ENCODE data around the gene LTBP1. TPM values are rescaled to one million over a fixed set of nuclear protein-coding genes. Genes with fewer than 3 reads are reported as not detected.

Gene LTBP1
- total and polyA plus RNA-seq, 10 of the 15 experiments (the other 5 are each of a cell fraction or from before 2014, with no cell fraction given): 0.01 to 0.28 (median 0.12) TPM; not detected in 2

- TF ChIP-seq, protein P1, sequence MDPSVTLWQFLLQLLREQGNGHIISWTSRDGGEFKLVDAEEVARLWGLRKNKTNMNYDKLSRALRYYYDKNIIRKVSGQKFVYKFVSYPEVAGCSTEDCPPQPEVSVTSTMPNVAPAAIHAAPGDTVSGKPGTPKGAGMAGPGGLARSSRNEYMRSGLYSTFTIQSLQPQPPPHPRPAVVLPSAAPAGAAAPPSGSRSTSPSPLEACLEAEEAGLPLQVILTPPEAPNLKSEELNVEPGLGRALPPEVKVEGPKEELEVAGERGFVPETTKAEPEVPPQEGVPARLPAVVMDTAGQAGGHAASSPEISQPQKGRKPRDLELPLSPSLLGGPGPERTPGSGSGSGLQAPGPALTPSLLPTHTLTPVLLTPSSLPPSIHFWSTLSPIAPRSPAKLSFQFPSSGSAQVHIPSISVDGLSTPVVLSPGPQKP (IDR thresholded peaks at IDR 0.05; ENCODE audit: low read depth, low read length): no peak
These were observed 474.0 kb downstream of the LTBP1 start (continued) for GRCh38 chr2:33420726-33421125.

DNA sequence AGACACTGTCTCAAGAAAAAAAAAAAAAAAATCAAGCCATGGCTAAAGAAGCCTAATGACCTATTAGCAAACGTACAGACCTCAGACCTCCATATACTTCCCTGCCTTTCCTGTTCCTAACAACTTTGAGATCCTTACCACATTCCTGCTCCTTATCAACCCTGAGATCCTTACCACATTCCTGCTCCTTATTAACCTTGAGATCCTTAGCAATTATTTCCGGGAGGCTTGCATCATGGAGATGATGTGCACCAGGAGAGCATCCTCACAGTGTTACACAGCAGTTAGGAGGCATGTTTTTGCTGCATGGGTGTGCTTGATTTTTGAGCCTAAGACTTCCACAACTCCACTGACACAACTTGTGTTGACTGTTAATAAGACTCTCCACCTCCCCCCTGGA, 475.1 kb downstream of the LTBP1 start:
- DNase-seq (ENCODE audit: low read depth, low spot score) (no peak), ATAC-seq (no peak), FAIRE-seq (no peak)
- TF ChIP-seq SMAD1 (IDR thresholded peaks at IDR 0.05; ENCODE audit: low read depth, partially characterized antibody) (no peak), EZH2 (IDR thresholded peaks at IDR 0.05; ENCODE audit: borderline replicate concordance, control insufficient read depth, low read depth, low read length) (no peak), BCLAF1 (IDR thresholded peaks at IDR 0.05) (no peak), PAX8 (IDR thresholded peaks at IDR 0.05) (no peak), NBN (IDR thresholded peaks at IDR 0.05) (no peak), ZBTB4 (CRISPR knock-in tag; IDR thresholded peaks at IDR 0.05) (no peak), EP300 (IDR thresholded peaks at IDR 0.05; ENCODE audit: borderline replicate concordance in 1 of 2, control insufficient read depth in 1 of 2, low read depth in 2 of 2, low read length in 2 of 2) (no peak), SMAD5 (IDR thresholded peaks at IDR 0.05; ENCODE audit: low read depth) (no peak)
- POLR2A ChIA-PET: no interaction called here
- Histone ChIP-seq H3K9me3 (replicated peaks; ENCODE audit: control insufficient read depth, insufficient read depth, low read length) (no peaks in the 10 kb centered on the region), H3K4me3 (no peak overlapping the region), H3K36me3 (ENCODE audit: control insufficient read depth in 2 of 2, insufficient read depth in 2 of 2, low read length in 1 of 2) (no peaks in the 10 kb centered on the region), H2AFZ (ENCODE audit: control insufficient read depth, low read depth, low read length) (no peak overlapping the region), H4K20me1 (ENCODE audit: control insufficient read depth, insufficient read depth) (no peaks in the 10 kb centered on the region), H3K4me2 (ENCODE audit: control insufficient read depth, insufficient read depth) (no peak overlapping the region), H3K27me3 (replicated peaks in 1 of 2; ENCODE audit: control insufficient read depth in 2 of 2, insufficient read depth in 2 of 2, low read length in 1 of 2) (no peaks in the 10 kb centered on the region), H3K9ac (ENCODE audit: control insufficient read depth, insufficient read depth, low read length) (no peak overlapping the region), H3K27ac (ENCODE audit: control insufficient read depth, insufficient read depth) (no peak overlapping the region), H3K79me2 (ENCODE audit: control insufficient read depth, insufficient read depth, low read length) (no peaks in the 10 kb centered on the region), H3K4me1 (ENCODE audit: control insufficient read depth, insufficient read depth, low read length) (no peaks in the 10 kb centered on the region)
- no TSS peak for BruUV-seq (replicated peaks)
- 43% methylated on average over 2 of the region's 2 CpGs for WGBS (ENCODE audit: insufficient coverage, insufficient replicate concordance, low lambda C conversion rate, missing lambda C conversion rate)
- CTCF ChIA-PET: no interaction called here
- SMC1A ChIA-PET (ENCODE audit: uncharacterized antibody, unreplicated experiment): no interaction called here
- RAD21 ChIA-PET (ENCODE audit: unreplicated experiment): no interaction called here
- intact Hi-C loops (cut with micrococcal nuclease; ENCODE audit: unreplicated experiment): no loop called here
- in situ Hi-C loops (cut with MboI): no loop called here

Data from GM12878 (cell line).